Measurements from ENCODE around the gene IDI2. TPM values are rescaled to one million over a fixed set of nuclear protein-coding genes. Genes with fewer than 3 reads are reported as not detected.

Gene IDI2
- polyA plus RNA-seq, 1 donor (not counting 4 experiments of a cell fraction or from before 2014, with no cell fraction given) = not detected

- TF ChIP-seq EZH2 (IDR thresholded peaks at IDR 0.05; ENCODE audit: low read length) = no peak
- peak in 1 of 3 experiments; percentile 31 for TF ChIP-seq CTCF (optimal IDR thresholded peaks at IDR 0.05 in 1 of 3, IDR thresholded peaks at IDR 0.05 in 1 of 3, conservative IDR thresholded peaks at IDR 0.05 in 1 of 3; ENCODE audit: extremely low read depth in 1 of 3, insufficient read depth in 2 of 3, low read length in 3 of 3)
- Histone ChIP-seq H3K79me2 (ENCODE audit: control insufficient read depth, insufficient read depth, low read length) (peaks cover 34% of the 10 kb centered on the region), H3K27ac (ENCODE audit: control insufficient read depth, insufficient read depth, low read length) (no peak overlapping the region), H3K27me3 (ENCODE audit: control insufficient read depth, extremely low read depth, insufficient read depth, low read length) (no peaks in the 10 kb centered on the region), H3K9ac (ENCODE audit: control insufficient read depth, extremely low read depth, insufficient read depth, low read length) (no peak overlapping the region), H3K4me2 (ENCODE audit: control insufficient read depth, extremely low read depth, insufficient read depth, low read depth, low read length) (no peak overlapping the region), H3K4me1 (ENCODE audit: control insufficient read depth, extremely low read depth, insufficient read depth, low read length) (peaks cover 7% of the 10 kb centered on the region), H3K9me3 (ENCODE audit: control insufficient read depth, low read depth, low read length) (no peaks in the 10 kb centered on the region), H4K20me1 (ENCODE audit: control insufficient read depth, extremely low read depth, insufficient read depth, low read length) (no peaks in the 10 kb centered on the region), H3K9me1 (ENCODE audit: control insufficient read depth, extremely low read depth, insufficient read depth, low read length) (no peaks in the 10 kb centered on the region), H3K4me3 (ENCODE audit: control insufficient read depth in 2 of 3, extremely low read depth in 1 of 3, insufficient read depth in 2 of 3, low read depth in 1 of 3, low read length in 3 of 3) (no peak overlapping the region), H2AFZ (ENCODE audit: control insufficient read depth, low read length) (no peak overlapping the region), H3K36me3 (ENCODE audit: control insufficient read depth in 2 of 2, extremely low read depth in 1 of 2, insufficient read depth in 2 of 2, low read length in 2 of 2) (peaks cover 11 to 12% of the 10 kb centered on the region in 2 experiments)
- DNase-seq (ENCODE audit: low read depth, low spot score) (no peak), FAIRE-seq (no peak)
- dilution Hi-C loops (cut with MboI; ENCODE audit: extremely low pct_ligation_motif_present, low sequenced_read_pairs) = no loop called here
Measured at GRCh38 chr10:1074052-1074747, 48.5 kb upstream of the IDI2 start.

GRCh38 chr10:1070919-1071318, 45.3 kb upstream of the IDI2 start:
- Histone ChIP-seq H3K4me2 (ENCODE audit: control insufficient read depth, extremely low read depth, insufficient read depth, low read depth, low read length) (no peak overlapping the region), H3K4me1 (ENCODE audit: control insufficient read depth, extremely low read depth, insufficient read depth, low read length) (peaks cover 7% of the 10 kb centered on the region), H4K20me1 (ENCODE audit: control insufficient read depth, extremely low read depth, insufficient read depth, low read length) (no peaks in the 10 kb centered on the region), H3K4me3 (ENCODE audit: control insufficient read depth in 2 of 3, extremely low read depth in 1 of 3, insufficient read depth in 2 of 3, low read depth in 1 of 3, low read length in 3 of 3) (no peak overlapping the region), H2AFZ (ENCODE audit: control insufficient read depth, low read length) (no peak overlapping the region), H3K9me1 (ENCODE audit: control insufficient read depth, extremely low read depth, insufficient read depth, low read length) (no peaks in the 10 kb centered on the region), H3K36me3 (ENCODE audit: control insufficient read depth in 2 of 2, extremely low read depth in 1 of 2, insufficient read depth in 2 of 2, low read length in 2 of 2) (peaks cover 10 to 11% of the 10 kb centered on the region in 2 experiments), H3K27ac (ENCODE audit: control insufficient read depth, insufficient read depth, low read length) (no peak overlapping the region), H3K9me3 (ENCODE audit: control insufficient read depth, low read depth, low read length) (no peaks in the 10 kb centered on the region), H3K9ac (ENCODE audit: control insufficient read depth, extremely low read depth, insufficient read depth, low read length) (no peak overlapping the region), H3K27me3 (ENCODE audit: control insufficient read depth, extremely low read depth, insufficient read depth, low read length) (no peaks in the 10 kb centered on the region), H3K79me2 (ENCODE audit: control insufficient read depth, insufficient read depth, low read length) (peaks cover 52% of the 10 kb centered on the region)
- TF ChIP-seq CTCF (optimal IDR thresholded peaks at IDR 0.05 in 1 of 3, IDR thresholded peaks at IDR 0.05 in 1 of 3, conservative IDR thresholded peaks at IDR 0.05 in 1 of 3; ENCODE audit: extremely low read depth in 1 of 3, insufficient read depth in 2 of 3, low read length in 3 of 3) (no peak), EZH2 (IDR thresholded peaks at IDR 0.05; ENCODE audit: low read length) (no peak)
- DNase-seq (ENCODE audit: low read depth, low spot score) = no peak
- peak; percentile 41 for FAIRE-seq
- dilution Hi-C loops (cut with MboI; ENCODE audit: extremely low pct_ligation_motif_present, low sequenced_read_pairs) = no loop called here
